Epithelial cell of prostate (primary cell): Measurements from ENCODE around the gene PCDHGC4.

Experiments used
- DNase-seq: peaks from one replicate; pipeline ENCODE4 v3.0.0-alpha.2; 2011; ENCODE audit warnings: low read depth, low spot score
- H3K27ac ChIP-seq: fragments of 450-650 bp; 2 replicates; pipeline ENCODE4 v1.5.1; 2017; ENCODE audit warnings: mild to moderate bottlenecking

The PCDHGC4 gene

DNA sequence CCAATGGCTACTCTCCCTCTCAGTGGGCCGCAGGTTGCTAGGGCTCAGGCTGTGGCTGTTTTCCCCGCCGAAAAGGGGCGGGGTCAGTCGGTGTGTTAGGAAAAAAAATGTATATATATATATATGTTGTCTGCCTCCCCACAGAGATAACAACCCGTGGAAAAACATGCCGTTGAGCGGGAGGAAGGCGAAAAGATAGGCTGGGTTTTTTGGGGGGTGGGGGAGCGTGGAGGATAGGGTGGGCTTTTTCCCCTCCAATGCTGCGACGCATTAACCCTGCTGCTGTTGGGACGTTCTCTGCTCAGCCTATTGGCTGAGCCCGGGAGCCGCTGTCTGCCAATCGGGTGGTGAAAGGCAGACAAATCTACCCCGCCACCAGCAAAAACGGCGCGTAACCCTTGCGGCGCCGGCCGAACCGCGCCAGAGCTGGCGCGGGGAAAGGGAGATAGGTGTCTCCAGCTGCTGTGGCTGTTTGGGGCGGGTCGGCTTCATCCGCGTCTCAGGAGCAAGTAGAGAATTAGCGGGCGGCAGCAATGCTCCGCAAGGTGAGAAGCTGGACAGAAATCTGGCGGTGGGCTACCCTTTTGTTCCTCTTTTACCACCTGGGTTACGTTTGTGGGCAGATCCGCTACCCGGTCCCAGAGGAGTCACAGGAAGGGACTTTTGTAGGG lies at the start of gene PCDHGC4:
TSS of gene PCDHGC4 (plus strand) at position 390 of the 671 bp plus-strand sequence. CDS start at position 534, 144 bp downstream.
- H3K27ac ChIP-seq = no peak within 1 kb of the TSS
- DNase-seq = no peak

DNA sequence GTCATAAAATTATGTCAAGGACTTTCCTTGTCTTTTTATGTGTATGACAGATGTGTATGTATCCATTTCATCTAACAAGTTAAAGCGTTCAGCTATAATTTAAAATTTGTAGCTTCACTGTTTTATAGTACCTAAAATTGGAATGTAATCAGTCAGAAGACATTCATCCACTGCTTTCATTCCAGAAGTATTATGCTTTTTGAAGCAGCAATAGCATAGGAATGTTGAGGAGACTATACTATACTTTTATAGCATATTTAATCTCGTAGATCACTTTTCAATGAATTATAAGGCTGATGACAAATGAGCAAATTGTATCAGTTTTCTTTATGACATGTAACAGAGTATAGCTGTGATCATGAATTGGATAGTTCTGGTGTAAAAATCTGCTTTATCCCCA lies 47.6 kb upstream of the PCDHGC4 start:
- no peak for DNase-seq
- no peak overlapping the region for H3K27ac ChIP-seq

DNA sequence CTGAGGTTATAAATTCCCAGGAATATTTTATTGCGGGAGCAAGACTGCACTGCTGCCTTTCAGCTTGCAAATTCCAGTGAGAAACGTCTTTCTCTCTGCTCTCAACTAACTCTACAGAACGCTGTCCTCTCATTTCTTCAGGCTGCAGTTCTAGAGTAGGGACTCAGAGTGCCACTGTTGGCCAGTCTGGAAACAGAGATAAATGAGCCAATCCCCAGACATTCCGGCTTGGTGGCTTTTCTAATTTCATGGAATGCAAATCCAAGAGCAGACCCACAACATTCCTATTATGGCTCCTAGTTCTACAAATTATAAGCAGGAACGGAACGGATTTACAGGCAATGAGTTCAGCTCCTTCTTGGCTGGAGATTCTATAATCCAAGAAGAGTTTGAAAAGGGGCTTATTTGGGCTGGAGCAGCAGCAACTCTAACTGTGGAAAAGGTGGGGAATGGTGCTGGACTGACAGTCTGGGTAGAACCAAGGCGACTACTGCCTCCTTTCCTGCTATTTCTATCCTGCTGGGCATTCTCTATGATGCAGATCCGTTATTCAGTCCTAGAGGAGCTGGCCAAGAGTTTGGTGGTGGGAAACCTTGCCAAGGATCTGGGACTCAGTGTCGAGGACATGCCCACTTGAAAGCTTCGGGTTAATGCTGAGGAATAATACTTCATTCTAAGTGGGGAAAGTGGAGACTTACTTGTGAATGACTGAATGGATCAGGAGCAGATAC lies 45.3 kb upstream of the PCDHGC4 start:
- DNase-seq = no peak
- no peak overlapping the region for H3K27ac ChIP-seq

DNA sequence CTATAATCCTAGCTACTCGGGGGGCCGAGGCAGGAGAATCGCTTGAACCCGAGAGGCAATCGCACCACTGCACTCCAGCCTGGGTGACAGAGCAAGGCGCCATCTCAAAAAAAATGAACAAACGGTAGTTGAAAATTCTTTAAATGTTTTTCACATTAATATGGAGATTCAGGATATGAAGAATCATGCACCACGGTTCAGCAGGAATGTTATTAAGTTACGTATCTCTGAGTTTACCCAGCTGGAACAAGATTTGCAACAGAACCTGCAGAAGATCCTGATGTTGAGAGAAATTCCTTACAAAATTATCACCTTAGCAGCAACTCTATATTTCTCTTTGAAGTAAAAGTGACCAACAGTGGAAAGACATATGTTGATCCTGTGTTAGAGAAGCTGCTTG lies 44.5 kb upstream of the PCDHGC4 start:
- no peak overlapping the region for H3K27ac ChIP-seq
- DNase-seq = no peak

DNA sequence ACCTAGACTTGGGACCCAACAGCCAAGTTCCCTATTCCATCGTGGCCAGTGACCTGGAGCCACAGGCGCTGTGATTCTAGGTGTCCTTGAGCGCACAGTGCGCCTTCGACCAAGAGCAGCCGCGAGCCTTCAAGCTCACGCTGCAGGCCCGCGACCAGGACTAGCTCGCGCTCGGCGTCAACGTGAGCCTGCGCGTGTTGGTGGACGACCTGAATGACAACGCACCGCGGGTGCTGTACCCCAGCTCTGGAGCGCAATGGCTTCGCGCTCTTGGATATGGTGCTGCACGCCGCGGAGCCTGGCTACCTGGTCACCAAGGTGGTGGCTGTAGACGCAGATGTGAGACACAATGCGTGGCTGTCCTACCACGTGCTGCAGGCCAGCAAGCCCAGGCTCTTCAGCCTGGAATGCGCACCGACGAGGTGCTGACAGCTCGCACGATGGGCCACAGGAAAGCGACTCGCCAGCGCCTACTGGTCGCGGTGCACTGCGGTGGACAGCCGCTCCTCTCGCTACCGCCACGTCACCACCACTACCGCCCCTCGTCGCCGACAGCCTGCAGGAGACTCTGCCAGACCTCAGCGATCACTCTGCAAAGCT lies 43.2 kb upstream of the PCDHGC4 start:
- DNase-seq = no peak

DNA sequence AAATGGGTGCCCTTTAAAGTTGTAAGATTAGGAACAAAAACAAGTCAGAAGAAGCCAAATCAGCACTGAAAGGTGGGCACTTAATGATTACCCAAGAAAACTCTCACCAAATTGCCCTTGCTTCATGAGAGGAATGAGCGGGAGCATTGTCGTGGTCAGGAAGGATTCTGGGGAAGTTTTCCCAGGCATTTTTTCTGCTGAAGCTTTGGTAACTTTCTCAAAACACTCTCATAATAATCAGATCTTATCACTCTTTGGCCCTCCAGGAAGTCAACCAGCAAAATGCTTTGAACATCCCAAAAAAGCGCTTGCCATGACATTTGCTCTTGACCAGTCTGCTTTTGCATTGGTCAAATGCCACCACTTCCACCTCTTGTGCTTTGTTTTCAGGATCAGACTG lies 19.5 kb upstream of the PCDHGC4 start:
- no peak for DNase-seq
- H3K27ac ChIP-seq = no peak overlapping the region

More for the DNA sequence above, 43.2 kb upstream of the PCDHGC4 start:
- H3K27ac ChIP-seq = no peak overlapping the region

DNA sequence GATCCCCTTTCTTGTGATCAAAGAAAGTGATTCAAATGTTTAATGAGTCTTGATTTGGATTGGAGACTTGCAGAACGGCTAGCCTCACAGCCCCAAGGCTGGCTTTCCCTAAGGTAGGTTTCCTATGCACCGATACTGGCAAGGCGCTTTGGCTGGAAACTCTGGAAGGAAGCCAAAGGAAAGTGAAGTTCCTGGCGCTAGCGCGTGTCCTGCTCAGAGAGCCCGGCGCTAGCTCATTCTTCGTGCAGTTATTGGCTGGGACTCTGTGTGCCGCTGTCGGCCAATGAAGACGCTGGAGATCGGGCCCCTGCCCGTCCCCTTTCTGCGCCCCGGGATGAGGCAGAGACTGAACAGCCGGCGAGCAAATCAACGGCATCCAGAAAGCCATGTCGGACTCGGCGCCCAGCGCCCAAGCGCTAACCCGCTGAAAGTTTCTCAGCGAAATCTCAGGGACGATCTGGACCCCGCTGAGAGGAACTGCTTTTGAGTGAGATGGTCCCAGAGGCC lies 9.2 kb upstream of the PCDHGC4 start, which contains the start of gene PCDHGC3:
TSS of gene PCDHGC3 (plus strand) at position 342 of the 507 bp plus-strand sequence. CDS start at position 493, 151 bp downstream.
- DNase-seq = peak; percentile 70
- H3K27ac ChIP-seq = peak within 1 kb of the TSS; percentile 63

DNA sequence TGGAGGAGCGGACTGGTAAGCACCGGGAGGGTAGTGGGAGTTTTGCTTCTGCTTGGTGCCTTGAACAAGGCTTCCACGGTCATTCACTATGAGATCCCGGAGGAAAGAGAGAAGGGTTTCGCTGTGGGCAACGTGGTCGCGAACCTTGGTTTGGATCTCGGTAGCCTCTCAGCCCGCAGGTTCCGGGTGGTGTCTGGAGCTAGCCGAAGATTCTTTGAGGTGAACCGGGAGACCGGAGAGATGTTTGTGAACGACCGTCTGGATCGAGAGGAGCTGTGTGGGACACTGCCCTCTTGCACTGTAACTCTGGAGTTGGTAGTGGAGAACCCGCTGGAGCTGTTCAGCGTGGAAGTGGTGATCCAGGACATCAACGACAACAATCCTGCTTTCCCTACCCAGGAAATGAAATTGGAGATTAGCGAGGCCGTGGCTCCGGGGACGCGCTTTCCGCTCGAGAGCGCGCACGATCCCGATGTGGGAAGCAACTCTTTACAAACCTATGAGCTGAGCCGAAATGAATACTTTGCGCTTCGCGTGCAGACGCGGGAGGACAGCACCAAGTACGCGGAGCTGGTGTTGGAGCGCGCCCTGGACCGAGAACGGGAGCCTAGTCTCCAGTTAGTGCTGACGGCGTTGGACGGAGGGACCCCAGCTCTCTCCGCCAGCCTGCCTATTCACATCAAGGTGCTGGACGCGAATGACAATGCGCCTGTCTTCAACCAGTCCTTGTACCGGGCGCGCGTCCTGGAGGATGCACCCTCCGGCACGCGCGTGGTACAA lies 8.5 kb upstream of the PCDHGC4 start:
- peak overlapping the region; percentile 63 for H3K27ac ChIP-seq
- DNase-seq = no peak

DNA sequence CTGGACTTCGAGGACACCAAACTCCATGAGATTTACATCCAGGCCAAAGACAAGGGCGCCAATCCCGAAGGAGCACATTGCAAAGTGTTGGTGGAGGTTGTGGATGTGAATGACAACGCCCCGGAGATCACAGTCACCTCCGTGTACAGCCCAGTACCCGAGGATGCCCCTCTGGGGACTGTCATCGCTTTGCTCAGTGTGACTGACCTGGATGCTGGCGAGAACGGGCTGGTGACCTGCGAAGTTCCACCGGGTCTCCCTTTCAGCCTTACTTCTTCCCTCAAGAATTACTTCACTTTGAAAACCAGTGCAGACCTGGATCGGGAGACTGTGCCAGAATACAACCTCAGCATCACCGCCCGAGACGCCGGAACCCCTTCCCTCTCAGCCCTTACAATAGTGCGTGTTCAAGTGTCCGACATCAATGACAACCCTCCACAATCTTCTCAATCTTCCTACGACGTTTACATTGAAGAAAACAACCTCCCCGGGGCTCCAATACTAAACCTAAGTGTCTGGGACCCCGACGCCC lies 7.7 kb upstream of the PCDHGC4 start:
- DNase-seq = no peak
- H3K27ac ChIP-seq = no peak overlapping the region

DNA sequence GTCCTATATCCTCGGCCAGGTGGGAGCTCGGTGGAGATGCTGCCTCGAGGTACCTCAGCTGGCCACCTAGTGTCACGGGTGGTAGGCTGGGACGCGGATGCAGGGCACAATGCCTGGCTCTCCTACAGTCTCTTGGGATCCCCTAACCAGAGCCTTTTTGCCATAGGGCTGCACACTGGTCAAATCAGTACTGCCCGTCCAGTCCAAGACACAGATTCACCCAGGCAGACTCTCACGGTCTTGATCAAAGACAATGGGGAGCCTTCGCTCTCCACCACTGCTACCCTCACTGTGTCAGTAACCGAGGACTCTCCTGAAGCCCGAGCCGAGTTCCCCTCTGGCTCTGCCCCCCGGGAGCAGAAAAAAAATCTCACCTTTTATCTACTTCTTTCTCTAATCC lies 7.0 kb upstream of the PCDHGC4 start:
- no peak for DNase-seq
- no peak overlapping the region for H3K27ac ChIP-seq

DNA sequence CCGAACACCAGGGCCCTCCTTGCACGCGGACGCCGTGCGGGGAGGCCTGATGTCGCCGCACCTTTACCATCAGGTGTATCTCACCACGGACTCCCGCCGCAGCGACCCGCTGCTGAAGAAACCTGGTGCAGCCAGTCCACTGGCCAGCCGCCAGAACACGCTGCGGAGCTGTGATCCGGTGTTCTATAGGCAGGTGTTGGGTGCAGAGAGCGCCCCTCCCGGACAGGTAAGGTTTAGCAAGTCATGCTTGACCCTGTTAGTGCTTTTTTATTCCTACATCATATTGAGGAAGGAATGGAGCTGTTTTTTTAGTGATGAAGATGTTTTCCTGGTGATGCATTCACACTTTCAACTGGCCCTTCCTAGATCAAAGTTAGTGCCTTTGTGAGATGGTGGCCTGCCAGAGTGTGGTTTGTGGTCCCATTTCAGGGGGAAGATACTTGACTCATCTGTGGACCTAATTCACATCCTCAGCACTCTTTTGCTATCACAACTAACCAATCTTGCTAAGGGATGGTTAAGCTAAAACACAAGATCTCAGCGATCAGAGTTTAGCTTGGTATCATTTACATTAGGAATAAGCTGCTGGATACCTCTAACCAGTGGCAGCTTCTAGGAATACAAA lies 6.4 kb upstream of the PCDHGC4 start:
- DNase-seq = no peak
- no peak overlapping the region for H3K27ac ChIP-seq

DNA sequence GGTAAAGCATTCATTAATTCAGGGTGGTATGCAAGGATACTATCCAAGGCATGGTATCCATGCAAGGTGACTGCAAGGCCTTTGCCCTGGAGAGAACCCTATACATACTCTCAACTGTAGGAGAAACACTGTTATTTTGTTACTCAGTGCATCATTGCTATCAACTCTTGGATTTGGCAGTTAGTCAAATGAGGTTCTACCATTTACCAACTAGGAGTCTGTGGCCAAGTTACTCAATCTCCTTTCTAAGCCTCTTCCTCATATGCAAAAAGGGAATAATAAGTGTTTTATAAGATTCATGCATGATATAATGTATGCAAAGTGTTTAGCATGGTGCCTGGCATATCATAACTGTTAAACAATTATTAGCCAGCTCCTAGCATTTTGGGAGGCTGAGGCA lies 5.1 kb upstream of the PCDHGC4 start:
- no peak overlapping the region for H3K27ac ChIP-seq
- DNase-seq = no peak

DNA sequence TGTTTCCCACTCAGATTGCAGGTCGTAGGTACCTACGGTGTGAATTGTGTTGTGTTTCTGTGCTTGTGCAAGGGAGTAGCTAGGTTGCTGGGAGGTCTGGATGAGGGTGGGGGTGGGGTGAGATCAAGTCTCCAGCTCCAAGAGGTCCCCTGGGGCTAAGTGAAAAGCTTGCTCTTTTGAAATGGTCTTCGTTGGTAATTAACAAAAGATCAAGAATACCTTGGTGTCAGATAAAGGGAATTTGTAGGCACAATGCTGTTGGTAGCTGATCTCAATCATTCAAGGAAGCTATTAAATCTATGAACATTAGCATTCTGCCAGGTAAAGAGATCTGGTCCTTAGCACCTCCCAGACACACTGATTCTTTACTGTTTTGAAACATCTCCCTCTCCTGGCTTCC lies 928 bp upstream of the PCDHGC4 start:
- DNase-seq = no peak
- H3K27ac ChIP-seq = no peak overlapping the region

DNA sequence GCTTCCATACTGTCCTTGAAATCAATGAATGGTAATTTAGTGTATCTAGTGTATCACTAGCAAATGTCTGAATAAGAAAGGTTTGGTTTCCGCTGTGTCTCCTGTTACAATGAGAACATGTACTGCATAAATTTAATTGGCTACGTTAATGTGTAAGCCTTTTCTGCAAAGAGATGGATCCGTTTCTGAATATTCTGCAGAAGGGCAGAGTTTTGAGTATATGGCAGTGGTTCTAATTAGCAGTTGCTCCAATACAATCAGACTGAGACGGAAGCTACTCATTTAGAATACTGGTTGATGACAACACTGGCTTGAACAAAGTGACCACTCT lies 555 bp upstream of the PCDHGC4 start:
- DNase-seq = no peak
- H3K27ac ChIP-seq = no peak overlapping the region

DNA sequence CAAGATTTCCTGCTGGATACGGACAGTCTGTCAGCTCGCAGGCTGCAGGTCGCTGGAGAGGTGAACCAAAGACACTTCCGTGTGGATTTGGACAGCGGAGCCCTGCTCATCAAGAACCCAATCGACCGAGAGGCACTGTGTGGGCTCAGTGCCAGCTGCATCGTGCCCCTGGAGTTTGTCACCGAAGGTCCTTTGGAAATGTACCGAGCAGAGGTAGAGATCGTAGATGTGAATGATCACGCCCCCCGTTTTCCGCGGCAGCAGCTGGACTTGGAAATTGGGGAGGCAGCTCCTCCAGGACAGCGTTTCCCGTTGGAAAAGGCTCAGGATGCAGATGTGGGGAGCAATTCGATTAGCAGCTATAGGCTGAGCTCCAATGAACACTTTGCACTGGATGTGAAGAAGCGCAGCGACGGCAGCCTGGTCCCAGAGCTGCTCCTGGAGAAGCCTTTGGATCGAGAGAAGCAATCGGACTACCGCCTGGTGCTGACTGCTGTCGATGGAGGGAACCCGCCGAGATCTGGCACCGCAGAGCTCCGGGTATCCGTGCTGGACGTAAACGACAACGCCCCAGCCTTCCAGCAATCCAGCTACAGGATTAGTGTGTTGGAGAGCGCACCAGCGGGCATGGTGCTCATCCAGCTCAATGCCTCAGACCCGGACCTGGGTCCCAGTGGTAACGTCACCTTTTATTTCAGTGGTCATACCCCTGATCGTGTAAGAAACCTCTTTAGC lies 658 bp downstream of the PCDHGC4 start:
- DNase-seq = no peak
- no peak overlapping the region for H3K27ac ChIP-seq

DNA sequence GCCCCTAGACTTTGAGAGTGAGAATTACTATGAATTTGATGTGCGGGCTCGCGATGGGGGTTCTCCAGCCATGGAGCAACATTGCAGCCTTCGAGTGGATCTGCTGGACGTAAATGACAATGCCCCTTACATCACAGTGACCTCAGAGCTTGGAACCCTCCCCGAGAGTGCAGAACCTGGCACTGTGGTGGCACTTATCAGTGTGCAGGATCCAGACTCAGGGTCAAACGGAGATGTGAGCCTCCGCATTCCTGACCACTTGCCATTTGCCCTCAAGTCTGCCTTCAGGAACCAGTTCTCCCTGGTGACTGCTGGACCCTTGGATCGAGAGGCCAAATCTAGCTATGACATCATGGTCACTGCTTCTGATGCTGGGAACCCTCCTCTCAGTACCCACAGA lies 1.3 kb downstream of the PCDHGC4 start:
- DNase-seq = no peak
- H3K27ac ChIP-seq = no peak overlapping the region

DNA sequence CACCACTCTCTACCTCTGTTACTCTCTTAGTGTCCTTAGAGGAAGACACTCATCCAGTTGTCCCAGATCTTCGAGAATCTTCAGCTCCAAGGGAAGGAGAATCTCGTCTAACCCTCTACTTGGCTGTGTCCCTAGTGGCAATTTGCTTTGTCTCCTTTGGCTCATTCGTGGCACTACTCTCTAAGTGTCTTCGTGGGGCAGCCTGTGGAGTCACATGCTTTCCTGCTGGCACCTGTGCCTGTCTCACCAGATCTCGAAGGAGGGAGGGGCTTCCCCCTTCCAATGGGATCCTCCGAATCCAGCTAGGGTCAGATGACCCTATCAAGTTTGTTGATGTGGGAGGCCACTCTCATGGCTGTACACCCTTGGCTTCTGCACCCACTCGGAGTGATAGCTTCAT lies 2.3 kb downstream of the PCDHGC4 start:
- no peak for DNase-seq
- H3K27ac ChIP-seq = no peak overlapping the region

DNA sequence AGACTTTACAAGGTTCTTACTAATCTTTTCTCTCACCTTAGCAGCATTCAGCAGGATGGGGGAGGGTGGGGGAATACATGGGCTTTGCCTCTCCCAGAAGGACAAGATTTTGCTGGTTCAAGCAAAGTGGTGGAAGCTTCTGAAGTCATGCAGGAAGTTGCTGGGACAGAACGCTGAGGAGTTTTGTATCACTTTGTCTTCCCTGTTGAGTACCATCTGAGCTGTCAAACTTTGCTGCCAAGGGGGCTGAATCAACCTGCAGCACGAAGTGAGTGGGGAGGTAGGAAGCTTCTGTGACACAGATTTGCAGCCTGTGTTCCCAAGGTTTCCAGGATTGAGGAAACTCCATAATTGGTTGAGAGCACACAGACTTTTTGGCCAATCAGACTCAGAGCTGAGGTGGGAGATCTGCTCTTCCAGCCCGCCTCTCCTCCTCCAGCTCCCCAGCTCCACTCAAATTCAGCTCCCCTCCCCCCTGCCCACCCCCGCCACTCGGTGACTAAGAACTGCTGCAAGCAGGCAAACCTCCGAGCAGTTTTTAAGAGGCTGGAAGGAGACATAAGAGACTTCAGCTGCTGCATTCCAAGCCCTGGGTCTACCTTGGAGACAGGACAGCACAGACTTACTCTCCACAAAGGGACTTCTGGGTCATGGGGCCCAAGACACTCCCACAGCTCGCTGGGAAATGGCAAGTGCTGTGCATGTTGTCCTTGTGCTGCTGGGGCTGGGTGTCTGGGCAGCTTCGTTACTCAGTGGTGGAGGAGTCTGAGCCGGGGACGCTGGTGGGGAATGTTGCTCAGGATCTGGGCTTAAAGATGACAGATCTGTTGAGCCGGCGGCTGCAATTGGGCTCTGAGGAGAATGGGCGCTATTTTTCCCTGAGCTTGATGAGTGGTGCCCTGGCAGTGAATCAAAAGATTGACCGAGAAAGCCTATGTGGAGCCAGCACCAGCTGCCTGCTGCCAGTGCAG lies 4.0 kb downstream of the PCDHGC4 start, which contains the start of gene PCDHGC5:
TSS of gene PCDHGC5 (plus strand) at position 491 of the 971 bp plus-strand sequence. CDS start at position 651, 160 bp downstream.
- DNase-seq = peak; percentile 61
- H3K27ac ChIP-seq = peak within 1 kb of the TSS; percentile 79
